HPDE6-E6E7 (cell line): Measurements from ENCODE around the gene ARHGEF3.

Source experiments
- DNase-seq: peaks from one replicate; pipeline ENCODE4 v3.0.0; 2011; ENCODE audit warnings: missing footprints; ENCODE audit errors: extremely low spot score

ARHGEF3 gene

DNA sequence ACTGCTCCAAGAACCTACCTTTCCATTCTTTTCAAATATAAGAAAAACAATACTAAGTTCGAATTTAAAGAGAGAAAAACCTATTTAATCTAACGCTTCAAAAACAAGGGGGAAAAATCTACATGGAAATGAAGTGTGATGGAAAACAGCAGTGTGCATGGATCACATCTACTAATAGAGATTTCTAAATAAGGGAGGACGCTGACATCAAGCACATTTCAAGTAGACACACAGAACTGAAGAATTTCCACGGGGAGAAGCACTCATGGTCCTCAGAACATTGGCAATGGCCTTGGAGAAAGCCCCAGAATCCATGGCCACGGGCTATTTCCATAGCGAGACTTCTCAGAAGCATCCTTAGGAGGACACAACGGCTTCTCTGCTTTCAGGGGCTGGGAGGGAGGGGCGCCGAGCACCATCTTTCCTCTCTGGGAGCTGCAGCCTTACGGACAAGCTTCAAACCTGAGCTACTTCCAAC lies 119.7 kb downstream of the ARHGEF3 start:
- DNase-seq = no peak

DNA sequence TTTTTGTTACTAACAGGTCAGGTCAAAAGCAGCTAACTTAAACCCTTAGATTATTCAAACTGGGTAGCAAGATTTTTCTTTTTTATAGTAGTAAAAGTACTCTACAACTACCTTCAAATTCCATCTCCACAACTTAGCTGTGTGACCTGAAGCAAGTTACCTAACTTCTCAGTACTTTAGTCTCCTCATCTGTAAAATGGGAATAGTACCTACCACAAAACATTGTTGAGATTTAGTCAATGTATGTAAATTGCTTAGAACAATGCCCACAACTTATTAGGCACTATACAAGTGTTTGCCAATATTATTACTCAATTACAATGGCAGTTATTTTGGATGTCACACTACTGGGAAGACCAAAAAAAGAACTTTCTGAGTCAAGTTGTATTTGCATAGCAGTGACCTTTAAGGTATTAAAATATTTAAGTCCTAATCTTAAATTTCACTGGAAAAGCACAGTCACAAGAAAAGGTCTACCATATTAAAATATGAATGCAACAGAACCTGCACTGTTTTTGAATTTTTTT lies 121.6 kb downstream of the ARHGEF3 start:
- DNase-seq = no peak
